ENCODE data around the gene TMEM158.

The TMEM158 gene

GRCh38 chr3:45236964-45237363 lies 10.9 kb upstream of the TMEM158 start:
- no peak overlapping the region for H3K4me3 ChIP-seq (ENCODE audit: low read depth, low read length)
- TF ChIP-seq POLR2A (IDR thresholded peaks at IDR 0.05; ENCODE audit: extremely low read depth, insufficient read length) (no peak), MYC (IDR thresholded peaks at IDR 0.05; ENCODE audit: low read depth, low read length) (no peak)
- TF ChIP-seq, protein P1, sequence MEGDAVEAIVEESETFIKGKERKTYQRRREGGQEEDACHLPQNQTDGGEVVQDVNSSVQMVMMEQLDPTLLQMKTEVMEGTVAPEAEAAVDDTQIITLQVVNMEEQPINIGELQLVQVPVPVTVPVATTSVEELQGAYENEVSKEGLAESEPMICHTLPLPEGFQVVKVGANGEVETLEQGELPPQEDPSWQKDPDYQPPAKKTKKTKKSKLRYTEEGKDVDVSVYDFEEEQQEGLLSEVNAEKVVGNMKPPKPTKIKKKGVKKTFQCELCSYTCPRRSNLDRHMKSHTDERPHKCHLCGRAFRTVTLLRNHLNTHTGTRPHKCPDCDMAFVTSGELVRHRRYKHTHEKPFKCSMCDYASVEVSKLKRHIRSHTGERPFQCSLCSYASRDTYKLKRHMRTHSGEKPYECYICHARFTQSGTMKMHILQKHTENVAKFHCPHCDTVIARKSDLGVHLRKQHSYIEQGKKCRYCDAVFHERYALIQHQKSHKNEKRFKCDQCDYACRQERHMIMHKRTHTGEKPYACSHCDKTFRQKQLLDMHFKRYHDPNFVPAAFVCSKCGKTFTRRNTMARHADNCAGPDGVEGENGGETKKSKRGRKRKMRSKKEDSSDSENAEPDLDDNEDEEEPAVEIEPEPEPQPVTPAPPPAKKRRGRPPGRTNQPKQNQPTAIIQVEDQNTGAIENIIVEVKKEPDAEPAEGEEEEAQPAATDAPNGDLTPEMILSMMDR (IDR thresholded peaks at IDR 0.05; ENCODE audit: low read depth, low read length) = no peak
- TF ChIP-seq, protein P2, sequence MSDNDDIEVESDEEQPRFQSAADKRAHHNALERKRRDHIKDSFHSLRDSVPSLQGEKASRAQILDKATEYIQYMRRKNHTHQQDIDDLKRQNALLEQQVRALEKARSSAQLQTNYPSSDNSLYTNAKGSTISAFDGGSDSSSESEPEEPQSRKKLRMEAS (IDR thresholded peaks at IDR 0.05; ENCODE audit: low read depth, low read length) = no peak
- DNase-seq (ENCODE audit: low read depth) = no peak

GRCh38 chr3:45235409-45235808 lies 9.3 kb upstream of the TMEM158 start:
- DNase-seq (ENCODE audit: low read depth) = no peak
- H3K4me3 ChIP-seq (ENCODE audit: low read depth, low read length) = no peak overlapping the region
- no peak for TF ChIP-seq POLR2A (IDR thresholded peaks at IDR 0.05; ENCODE audit: extremely low read depth, insufficient read length)
- TF ChIP-seq, protein P1 (IDR thresholded peaks at IDR 0.05; ENCODE audit: low read depth, low read length) = no peak
- TF ChIP-seq, protein P2 (IDR thresholded peaks at IDR 0.05; ENCODE audit: low read depth, low read length) = no peak
- TF ChIP-seq MYC (IDR thresholded peaks at IDR 0.05; ENCODE audit: low read depth, low read length) = no peak

GRCh38 chr3:45234250-45234649 lies 8.2 kb upstream of the TMEM158 start:
- DNase-seq (ENCODE audit: low read depth) = no peak
- TF ChIP-seq, protein P1 (IDR thresholded peaks at IDR 0.05; ENCODE audit: low read depth, low read length) = no peak
- no peak for TF ChIP-seq MYC (IDR thresholded peaks at IDR 0.05; ENCODE audit: low read depth, low read length)
- TF ChIP-seq, protein P2 (IDR thresholded peaks at IDR 0.05; ENCODE audit: low read depth, low read length) = no peak
- no peak for TF ChIP-seq POLR2A (IDR thresholded peaks at IDR 0.05; ENCODE audit: extremely low read depth, insufficient read length)
- H3K4me3 ChIP-seq (ENCODE audit: low read depth, low read length) = no peak overlapping the region

GRCh38 chr3:45232521-45232920 lies 6.4 kb upstream of the TMEM158 start:
- DNase-seq (ENCODE audit: low read depth) = no peak
- H3K4me3 ChIP-seq (ENCODE audit: low read depth, low read length) = no peak overlapping the region
- TF ChIP-seq, protein P1 (IDR thresholded peaks at IDR 0.05; ENCODE audit: low read depth, low read length) = no peak
- TF ChIP-seq MYC (IDR thresholded peaks at IDR 0.05; ENCODE audit: low read depth, low read length) (no peak), POLR2A (IDR thresholded peaks at IDR 0.05; ENCODE audit: extremely low read depth, insufficient read length) (no peak)
- TF ChIP-seq, protein P2 (IDR thresholded peaks at IDR 0.05; ENCODE audit: low read depth, low read length) = no peak

GRCh38 chr3:45227946-45228345 lies 1.9 kb upstream of the TMEM158 start:
- H3K4me3 ChIP-seq (ENCODE audit: low read depth, low read length) = no peak overlapping the region
- no peak for DNase-seq (ENCODE audit: low read depth)
- TF ChIP-seq, protein P1 (IDR thresholded peaks at IDR 0.05; ENCODE audit: low read depth, low read length) = no peak
- TF ChIP-seq, protein P2 (IDR thresholded peaks at IDR 0.05; ENCODE audit: low read depth, low read length) = no peak
- TF ChIP-seq POLR2A (IDR thresholded peaks at IDR 0.05; ENCODE audit: extremely low read depth, insufficient read length) = no peak
- TF ChIP-seq MYC (IDR thresholded peaks at IDR 0.05; ENCODE audit: low read depth, low read length) = no peak
